Measurements from ENCODE around the gene RPS6KA3. TPM values are rescaled to one million over a fixed set of nuclear protein-coding genes. Genes with fewer than 3 reads are reported as not detected.

The RPS6KA3 gene
- total RNA-seq, 4 donors from 2014 or later, result 36.1 to 41.6 (median 39.0) TPM

DNA sequence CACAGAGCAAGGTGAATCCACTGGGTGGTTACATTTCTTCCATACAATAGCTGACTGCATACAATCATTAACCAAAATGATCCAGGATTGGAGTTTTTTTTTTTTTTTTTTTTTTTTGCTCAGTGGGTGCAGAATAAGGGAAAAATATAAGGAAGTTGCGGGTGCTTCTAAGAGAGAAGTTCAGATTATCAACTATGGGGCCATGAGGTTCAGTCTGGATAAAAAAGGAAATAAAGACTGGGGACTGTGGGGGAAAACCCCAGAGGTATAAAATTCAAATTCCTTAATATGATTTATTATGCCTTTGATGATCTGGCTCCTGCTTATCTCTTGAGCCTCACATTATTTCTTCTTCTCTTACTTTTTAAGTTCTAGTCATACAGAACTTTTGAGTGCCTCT, 119.1 kb downstream of the RPS6KA3 start:
- intact Hi-C loops (cut with DNase I), result no loop called here
- peaks cover 0 to 4% (median 0%) of the 10 kb centered on the region in 4 donors for H3K4me1 ChIP-seq
- no peaks in the 10 kb centered on the region for H3K27me3 ChIP-seq
- no peak for TF ChIP-seq EP300 (IDR thresholded peaks at IDR 0.05)
- TF ChIP-seq, protein P1, sequence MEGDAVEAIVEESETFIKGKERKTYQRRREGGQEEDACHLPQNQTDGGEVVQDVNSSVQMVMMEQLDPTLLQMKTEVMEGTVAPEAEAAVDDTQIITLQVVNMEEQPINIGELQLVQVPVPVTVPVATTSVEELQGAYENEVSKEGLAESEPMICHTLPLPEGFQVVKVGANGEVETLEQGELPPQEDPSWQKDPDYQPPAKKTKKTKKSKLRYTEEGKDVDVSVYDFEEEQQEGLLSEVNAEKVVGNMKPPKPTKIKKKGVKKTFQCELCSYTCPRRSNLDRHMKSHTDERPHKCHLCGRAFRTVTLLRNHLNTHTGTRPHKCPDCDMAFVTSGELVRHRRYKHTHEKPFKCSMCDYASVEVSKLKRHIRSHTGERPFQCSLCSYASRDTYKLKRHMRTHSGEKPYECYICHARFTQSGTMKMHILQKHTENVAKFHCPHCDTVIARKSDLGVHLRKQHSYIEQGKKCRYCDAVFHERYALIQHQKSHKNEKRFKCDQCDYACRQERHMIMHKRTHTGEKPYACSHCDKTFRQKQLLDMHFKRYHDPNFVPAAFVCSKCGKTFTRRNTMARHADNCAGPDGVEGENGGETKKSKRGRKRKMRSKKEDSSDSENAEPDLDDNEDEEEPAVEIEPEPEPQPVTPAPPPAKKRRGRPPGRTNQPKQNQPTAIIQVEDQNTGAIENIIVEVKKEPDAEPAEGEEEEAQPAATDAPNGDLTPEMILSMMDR (IDR thresholded peaks at IDR 0.05), result no peak
- TF ChIP-seq POLR2A (IDR thresholded peaks at IDR 0.05; ENCODE audit: low read depth), result no peak
- TF ChIP-seq POLR2AphosphoS5 (IDR thresholded peaks at IDR 0.05), result no peak
- peaks cover 0 to 5% (median 0%) of the 10 kb centered on the region in 4 donors for H3K36me3 ChIP-seq
- WGBS, result 83% methylated on average over 1 of the region's 1 CpG
- no peak overlapping the region for H3K27ac ChIP-seq (replicated peaks in 1 of 4)
- no peaks in the 10 kb centered on the region for H3K9me3 ChIP-seq
- DNase-seq (ENCODE audit: extremely low spot score), result no peak
- no peak overlapping the region for H3K4me3 ChIP-seq

GRCh38 chrX:20144491-20144890, 122.2 kb downstream of the RPS6KA3 start:
- Histone ChIP-seq H3K4me1 (peaks cover 10 to 23% (median 12%) of the 10 kb centered on the region in 4 donors), H3K4me3 (no peak overlapping the region), H3K9me3 (no peaks in the 10 kb centered on the region), H3K36me3 (no peaks in the 10 kb centered on the region), H3K27ac (replicated peaks in 1 of 4) (no peak overlapping the region), H3K27me3 (no peaks in the 10 kb centered on the region)
- DNase-seq (ENCODE audit: extremely low spot score), result no peak
- intact Hi-C loops (cut with DNase I), result loop anchor here (5.0 kb wide), 1 partner anchor 123 kb away; the partner anchor contains the start of gene RPS6KA3
- WGBS, result 83% methylated on average over 3 of the region's 3 CpGs
- TF ChIP-seq POLR2AphosphoS5 (IDR thresholded peaks at IDR 0.05) (no peak), POLR2A (IDR thresholded peaks at IDR 0.05; ENCODE audit: low read depth) (no peak), EP300 (IDR thresholded peaks at IDR 0.05) (no peak)
- TF ChIP-seq, protein P1 (IDR thresholded peaks at IDR 0.05), result no peak

GRCh38 chrX:20143561-20143960, 123.1 kb downstream of the RPS6KA3 start:
- 59% methylated on average over 2 of the region's 2 CpGs for WGBS
- Histone ChIP-seq H3K4me3 (no peak overlapping the region), H3K36me3 (peaks cover 0 to 8% (median 0%) of the 10 kb centered on the region in 4 donors), H3K9me3 (no peaks in the 10 kb centered on the region), H3K4me1 (peaks cover 17 to 33% (median 20%) of the 10 kb centered on the region in 4 donors), H3K27ac (replicated peaks in 1 of 4) (peak overlapping the region in 1 of 4 donors; percentile 14), H3K27me3 (no peaks in the 10 kb centered on the region)
- no peak for DNase-seq (ENCODE audit: extremely low spot score)
- intact Hi-C loops (cut with DNase I), result loop anchor here (5.0 kb wide), 1 partner anchor 124 kb away; the partner anchor contains the start of gene RPS6KA3
- no peak for TF ChIP-seq EP300 (IDR thresholded peaks at IDR 0.05)

DNA sequence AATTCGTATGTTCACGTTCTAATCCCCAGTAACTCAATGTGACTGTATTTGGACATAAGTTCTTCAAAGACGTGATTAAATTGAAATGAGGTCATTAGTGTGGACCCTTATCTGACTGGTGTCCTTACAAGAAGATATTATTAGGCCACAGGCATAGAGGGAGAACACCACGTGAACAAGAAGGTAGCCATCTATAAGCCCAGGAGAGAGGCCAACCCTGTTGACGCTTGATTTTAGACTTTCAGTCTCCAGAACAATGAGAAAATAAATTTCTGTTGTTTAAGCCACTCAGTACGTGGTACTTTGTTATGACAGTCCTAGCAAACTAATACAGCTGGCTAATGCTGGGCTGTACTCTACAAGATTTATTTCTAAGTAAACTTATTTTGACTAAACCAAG, 123.6 kb downstream of the RPS6KA3 start:
- intact Hi-C loops (cut with DNase I), result loop anchor here (5.0 kb wide), 1 partner anchor 124 kb away; the partner anchor contains the start of gene RPS6KA3
- WGBS, result 55% methylated on average over 6 of the region's 6 CpGs
- H3K27ac ChIP-seq (replicated peaks in 1 of 4), result peak overlapping the region in 2 of 4 donors; percentile 14 to 93
- no peaks in the 10 kb centered on the region for H3K27me3 ChIP-seq
- H3K4me3 ChIP-seq, result no peak overlapping the region
- no peak for DNase-seq (ENCODE audit: extremely low spot score)
- H3K9me3 ChIP-seq, result no peaks in the 10 kb centered on the region
- H3K36me3 ChIP-seq, result peaks cover 0 to 12% (median 2%) of the 10 kb centered on the region in 4 donors
- TF ChIP-seq, protein P1 (IDR thresholded peaks at IDR 0.05), result no peak
- TF ChIP-seq EP300 (IDR thresholded peaks at IDR 0.05) (no peak), POLR2AphosphoS5 (IDR thresholded peaks at IDR 0.05) (no peak), POLR2A (IDR thresholded peaks at IDR 0.05; ENCODE audit: low read depth) (no peak)
- H3K4me1 ChIP-seq, result peaks cover 17 to 33% (median 20%) of the 10 kb centered on the region in 4 donors

DNA sequence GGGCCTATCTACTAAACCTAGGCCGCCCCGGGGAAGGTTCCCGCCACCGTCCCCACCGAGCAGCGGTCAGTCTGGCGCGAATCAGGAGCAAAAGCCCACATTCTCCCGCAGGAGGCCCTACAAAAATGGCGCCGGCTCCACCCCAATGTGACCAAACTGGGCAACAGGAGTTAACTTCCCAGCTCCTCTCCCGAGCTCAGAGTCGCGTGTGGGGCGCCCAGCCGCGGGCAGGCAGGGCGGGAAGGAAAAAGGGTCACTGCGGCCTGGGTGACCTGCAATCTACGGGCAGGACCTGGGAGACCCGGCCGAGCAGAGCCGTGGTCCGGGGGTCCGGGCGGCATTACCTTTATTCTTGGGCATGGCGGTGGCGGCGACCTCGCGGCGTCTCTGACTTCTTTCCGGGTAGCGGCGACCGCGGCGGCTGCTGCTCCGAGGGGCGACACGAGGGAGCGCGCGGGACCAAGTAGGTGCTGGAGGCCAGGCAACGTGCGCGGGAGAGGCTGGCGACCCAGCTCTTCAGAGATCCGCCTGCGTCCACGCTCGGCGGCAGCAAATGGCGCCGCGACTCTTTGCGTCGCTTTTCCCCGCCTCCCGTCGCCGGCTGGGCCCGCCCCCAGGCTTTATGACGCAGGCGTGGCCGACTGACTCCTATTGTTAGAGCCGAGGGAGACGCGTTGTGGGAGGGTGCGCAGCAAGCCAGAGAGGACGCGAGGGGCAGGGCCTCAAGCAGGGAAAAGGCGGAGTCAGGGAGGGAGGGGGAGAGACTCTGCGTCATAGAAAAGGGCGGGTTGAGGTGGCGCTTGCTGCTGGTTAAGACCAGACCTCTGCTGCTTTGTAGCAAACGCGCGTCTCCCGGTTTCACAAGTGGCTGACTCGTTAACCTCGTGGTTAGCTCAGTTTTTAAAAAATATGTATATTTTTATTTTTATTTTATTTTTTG, 125.2 kb downstream of the RPS6KA3 start, which contains the start of gene EIF1AX:
Gene EIF1AX, minus strand, starts transcription at position 558 of the 940 bp plus-strand sequence. Its CDS starts 198 bp downstream, at position 360.
- Histone ChIP-seq H3K9me3 (no peaks in the 10 kb centered on the region), H3K27me3 (no peaks in the 10 kb centered on the region), H3K36me3 (peaks cover 0 to 28% (median 17%) of the 10 kb centered on the region in 4 donors), H3K27ac (replicated peaks in 1 of 4) (peak within 1 kb of the TSS; percentile 90 to 93 (median 92)), H3K4me3 (peak within 1 kb of the TSS; percentile 73 to 86 (median 76)), H3K4me1 (peaks cover 18 to 33% (median 20%) of the 10 kb centered on the region in 4 donors)
- under 1% methylated on average over 19 of the region's 82 CpGs for WGBS
- peak; percentile 99 for DNase-seq (ENCODE audit: extremely low spot score)
- intact Hi-C loops (cut with DNase I), result loop anchor here (5.0 kb wide), 1 partner anchor 126 kb away; the partner anchor contains the start of gene RPS6KA3
- TF ChIP-seq POLR2AphosphoS5 (IDR thresholded peaks at IDR 0.05) (peak; percentile 97 to 99), POLR2A (IDR thresholded peaks at IDR 0.05; ENCODE audit: low read depth) (peak; percentile 93), EP300 (IDR thresholded peaks at IDR 0.05) (no peak)
- TF ChIP-seq, protein P1 (IDR thresholded peaks at IDR 0.05), result no peak
